Body of pancreas (tissue), 4 donors: ENCODE results near the gene SPARCL1.

Source experiments
- CTCF ChIP-seq, 7 experiments: fragments of 450-650 bp in 4 of 7; fragments of 200-600 bp in 3 of 7; sonication (generic) in 3 of 7; IDR thresholded peaks; one replicate each; pipeline ENCODE4 v1.5.1; 2016 to 2019; ENCODE audit warnings: antibody characterized with exemption in 7 of 7
- POLR2A ChIP-seq, 3 donors: fragments of 450-650 bp; IDR thresholded peaks; one replicate each; pipeline ENCODE4 v1.6.1; 2016; ENCODE audit warnings: antibody characterized with exemption in 3 of 3, mild to moderate bottlenecking in 2 of 3

- TF ChIP-seq CTCF (IDR thresholded peaks at IDR 0.05) (no peak), POLR2A (IDR thresholded peaks at IDR 0.05) (no peak)
Observed at GRCh38 chr4:87458913-87459312, 70.3 kb downstream of the SPARCL1 start.
